GM12875 (cell line): ENCODE measurements around the gene ZNRF2.

Experiments used
- H3K4me3 ChIP-seq: one replicate; pipeline ENCODE4 v1.5.1; 2011; ENCODE audit warnings: low read depth, low read length, control low read depth
- TF ChIP-seq, protein P1 (sequence below): IDR thresholded peaks from 2 replicates; pipeline ENCODE4 v1.5.1; 2011; ENCODE audit warnings: low read depth, mild to moderate bottlenecking, control low read depth, inconsistent platforms, low read length, moderate library complexity, borderline replicate concordance; ENCODE audit not compliant: insufficient read depth

ZNRF2 gene

GRCh38 chr7:30366606-30367005 is 82.2 kb downstream of the ZNRF2 start:
- TF ChIP-seq, protein P1, sequence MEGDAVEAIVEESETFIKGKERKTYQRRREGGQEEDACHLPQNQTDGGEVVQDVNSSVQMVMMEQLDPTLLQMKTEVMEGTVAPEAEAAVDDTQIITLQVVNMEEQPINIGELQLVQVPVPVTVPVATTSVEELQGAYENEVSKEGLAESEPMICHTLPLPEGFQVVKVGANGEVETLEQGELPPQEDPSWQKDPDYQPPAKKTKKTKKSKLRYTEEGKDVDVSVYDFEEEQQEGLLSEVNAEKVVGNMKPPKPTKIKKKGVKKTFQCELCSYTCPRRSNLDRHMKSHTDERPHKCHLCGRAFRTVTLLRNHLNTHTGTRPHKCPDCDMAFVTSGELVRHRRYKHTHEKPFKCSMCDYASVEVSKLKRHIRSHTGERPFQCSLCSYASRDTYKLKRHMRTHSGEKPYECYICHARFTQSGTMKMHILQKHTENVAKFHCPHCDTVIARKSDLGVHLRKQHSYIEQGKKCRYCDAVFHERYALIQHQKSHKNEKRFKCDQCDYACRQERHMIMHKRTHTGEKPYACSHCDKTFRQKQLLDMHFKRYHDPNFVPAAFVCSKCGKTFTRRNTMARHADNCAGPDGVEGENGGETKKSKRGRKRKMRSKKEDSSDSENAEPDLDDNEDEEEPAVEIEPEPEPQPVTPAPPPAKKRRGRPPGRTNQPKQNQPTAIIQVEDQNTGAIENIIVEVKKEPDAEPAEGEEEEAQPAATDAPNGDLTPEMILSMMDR, result no peak
- no peak overlapping the region for H3K4me3 ChIP-seq

DNA sequence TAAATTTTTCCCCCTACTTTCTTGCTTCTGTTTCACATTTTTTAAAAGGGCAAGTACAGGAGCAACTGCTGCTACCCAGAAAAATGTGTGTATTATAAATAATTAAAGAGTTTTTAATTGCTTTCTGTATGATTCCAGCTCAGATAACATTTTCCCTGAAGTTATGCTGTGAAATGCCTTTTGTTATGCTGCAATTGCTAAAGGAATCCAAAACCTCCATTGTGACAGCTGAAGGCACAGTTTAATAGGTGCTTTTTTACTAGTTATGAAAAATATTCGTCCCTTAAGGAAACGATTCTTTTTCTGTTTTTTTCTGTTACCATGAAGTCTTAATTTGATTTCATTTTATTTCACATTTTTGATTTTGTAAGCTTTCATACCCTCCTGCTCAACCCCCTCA is 83.2 kb downstream of the ZNRF2 start:
- H3K4me3 ChIP-seq, result no peak overlapping the region
- TF ChIP-seq, protein P1, result no peak

DNA sequence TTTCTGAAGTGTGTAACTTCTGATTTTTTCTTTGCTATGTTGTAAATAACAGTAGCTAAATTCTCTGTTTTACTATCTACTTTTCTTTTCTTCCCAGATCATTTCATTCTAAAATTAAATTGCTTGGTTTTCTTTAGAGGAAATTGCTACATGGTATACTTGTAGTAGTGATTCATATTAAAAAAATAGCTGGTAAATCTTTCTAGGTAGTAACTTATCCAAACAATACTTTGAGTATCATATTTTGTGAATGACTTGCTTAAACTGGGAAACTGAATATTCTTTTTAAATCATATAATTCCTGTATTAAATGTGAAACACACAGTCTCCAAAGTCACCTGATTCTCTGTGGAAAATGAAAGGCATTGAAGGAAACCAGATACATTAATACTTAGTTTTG is 85.5 kb downstream of the ZNRF2 start:
- H3K4me3 ChIP-seq, result no peak overlapping the region
- TF ChIP-seq, protein P1, result no peak

DNA sequence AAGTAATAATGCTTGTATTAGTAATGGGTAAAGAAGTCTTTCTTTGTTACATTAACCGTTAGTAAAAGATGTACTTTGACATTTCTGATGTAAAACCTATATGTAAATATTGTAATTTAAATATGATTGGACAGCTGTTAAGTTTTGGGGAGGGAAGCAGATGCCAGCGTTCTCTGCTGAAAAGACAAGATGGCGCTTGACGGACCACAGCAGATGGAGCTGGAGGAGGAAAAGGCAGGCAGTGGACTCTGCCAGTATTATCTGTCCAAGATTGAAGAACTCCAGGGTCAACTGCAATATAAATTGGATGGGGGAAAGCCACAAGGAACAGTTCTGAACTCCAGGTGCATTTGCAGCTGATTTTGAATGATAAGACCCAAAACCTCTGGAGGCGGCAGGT is 86.9 kb downstream of the ZNRF2 start:
- no peak overlapping the region for H3K4me3 ChIP-seq
- TF ChIP-seq, protein P1, result no peak

DNA sequence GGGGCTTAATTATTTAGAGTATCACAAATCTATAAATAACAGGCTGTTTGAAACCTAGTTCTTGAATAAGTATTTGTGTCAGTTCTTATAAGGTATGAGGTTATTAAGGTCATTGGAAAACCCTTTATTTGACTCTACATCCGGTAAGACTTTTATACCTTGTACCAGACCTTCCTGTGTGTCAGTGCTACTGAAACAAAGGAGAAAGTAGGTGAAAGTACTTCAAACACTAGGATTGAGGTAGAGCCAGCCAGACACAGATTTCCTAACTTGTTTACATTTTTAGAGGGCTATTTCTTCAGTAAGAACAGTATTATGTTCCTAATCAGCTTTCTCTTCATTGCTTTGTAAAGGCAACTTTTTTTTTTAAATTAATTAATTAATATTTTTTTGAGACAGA is 93.9 kb downstream of the ZNRF2 start:
- TF ChIP-seq, protein P1, result no peak
- H3K4me3 ChIP-seq, result no peak overlapping the region

GRCh38 chr7:30379131-30379530 is 94.7 kb downstream of the ZNRF2 start:
- H3K4me3 ChIP-seq, result no peak overlapping the region
- TF ChIP-seq, protein P1, result no peak

GRCh38 chr7:30379741-30380140 is 95.3 kb downstream of the ZNRF2 start:
- no peak overlapping the region for H3K4me3 ChIP-seq
- TF ChIP-seq, protein P1, result no peak
